Measurements from ENCODE around the gene KPNB1. TPM values are rescaled to one million over a fixed set of nuclear protein-coding genes. Genes with fewer than 3 reads are reported as not detected.

KPNB1 gene
- total and polyA plus RNA-seq, 10 of the 15 experiments (the other 5 are each of a cell fraction or from before 2014, with no cell fraction given) = 67.8 to 525 (median 246) TPM

DNA sequence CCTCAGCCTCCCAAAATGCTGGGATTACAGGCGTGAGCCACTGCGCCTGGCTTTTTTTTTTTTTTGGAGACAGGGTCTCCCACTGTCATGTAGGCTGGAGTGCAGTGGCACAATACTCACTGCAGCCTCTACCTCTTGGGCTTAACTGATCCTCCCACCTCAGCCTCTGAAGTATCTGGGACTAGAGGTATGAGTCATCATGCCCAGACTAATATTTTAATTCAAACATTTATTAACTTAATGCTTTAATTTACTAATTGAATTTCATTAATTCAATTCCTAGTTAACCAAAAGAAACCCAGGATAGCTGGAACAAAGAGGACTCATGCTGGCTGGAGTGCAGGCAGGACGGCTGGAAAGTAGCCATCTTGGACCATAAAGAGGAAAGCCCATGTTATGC, 14.0 kb upstream of the KPNB1 start (continued):
- TF ChIP-seq, protein P1, sequence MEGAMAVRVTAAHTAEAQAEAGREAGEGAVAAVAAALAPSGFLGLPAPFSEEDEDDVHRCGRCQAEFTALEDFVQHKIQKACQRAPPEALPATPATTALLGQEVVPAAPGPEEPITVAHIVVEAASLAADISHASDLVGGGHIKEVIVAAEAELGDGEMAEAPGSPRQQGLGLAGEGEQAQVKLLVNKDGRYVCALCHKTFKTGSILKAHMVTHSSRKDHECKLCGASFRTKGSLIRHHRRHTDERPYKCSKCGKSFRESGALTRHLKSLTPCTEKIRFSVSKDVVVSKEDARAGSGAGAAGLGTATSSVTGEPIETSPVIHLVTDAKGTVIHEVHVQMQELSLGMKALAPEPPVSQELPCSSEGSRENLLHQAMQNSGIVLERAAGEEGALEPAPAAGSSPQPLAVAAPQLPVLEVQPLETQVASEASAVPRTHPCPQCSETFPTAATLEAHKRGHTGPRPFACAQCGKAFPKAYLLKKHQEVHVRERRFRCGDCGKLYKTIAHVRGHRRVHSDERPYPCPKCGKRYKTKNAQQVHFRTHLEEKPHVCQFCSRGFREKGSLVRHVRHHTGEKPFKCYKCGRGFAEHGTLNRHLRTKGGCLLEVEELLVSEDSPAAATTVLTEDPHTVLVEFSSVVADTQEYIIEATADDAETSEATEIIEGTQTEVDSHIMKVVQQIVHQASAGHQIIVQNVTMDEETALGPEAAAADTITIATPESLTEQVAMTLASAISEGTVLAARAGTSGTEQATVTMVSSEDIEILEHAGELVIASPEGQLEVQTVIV (IDR thresholded peaks at IDR 0.05; ENCODE audit: borderline replicate concordance, partially characterized antibody) = no peak
- TF ChIP-seq, protein P2, sequence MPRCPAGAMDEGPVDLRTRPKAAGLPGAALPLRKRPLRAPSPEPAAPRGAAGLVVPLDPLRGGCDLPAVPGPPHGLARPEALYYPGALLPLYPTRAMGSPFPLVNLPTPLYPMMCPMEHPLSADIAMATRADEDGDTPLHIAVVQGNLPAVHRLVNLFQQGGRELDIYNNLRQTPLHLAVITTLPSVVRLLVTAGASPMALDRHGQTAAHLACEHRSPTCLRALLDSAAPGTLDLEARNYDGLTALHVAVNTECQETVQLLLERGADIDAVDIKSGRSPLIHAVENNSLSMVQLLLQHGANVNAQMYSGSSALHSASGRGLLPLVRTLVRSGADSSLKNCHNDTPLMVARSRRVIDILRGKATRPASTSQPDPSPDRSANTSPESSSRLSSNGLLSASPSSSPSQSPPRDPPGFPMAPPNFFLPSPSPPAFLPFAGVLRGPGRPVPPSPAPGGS (IDR thresholded peaks at IDR 0.05; ENCODE audit: borderline replicate concordance, insufficient read depth, low read depth, low read length, poor library complexity, severe bottlenecking) = no peak
- TF ChIP-seq, protein P3, sequence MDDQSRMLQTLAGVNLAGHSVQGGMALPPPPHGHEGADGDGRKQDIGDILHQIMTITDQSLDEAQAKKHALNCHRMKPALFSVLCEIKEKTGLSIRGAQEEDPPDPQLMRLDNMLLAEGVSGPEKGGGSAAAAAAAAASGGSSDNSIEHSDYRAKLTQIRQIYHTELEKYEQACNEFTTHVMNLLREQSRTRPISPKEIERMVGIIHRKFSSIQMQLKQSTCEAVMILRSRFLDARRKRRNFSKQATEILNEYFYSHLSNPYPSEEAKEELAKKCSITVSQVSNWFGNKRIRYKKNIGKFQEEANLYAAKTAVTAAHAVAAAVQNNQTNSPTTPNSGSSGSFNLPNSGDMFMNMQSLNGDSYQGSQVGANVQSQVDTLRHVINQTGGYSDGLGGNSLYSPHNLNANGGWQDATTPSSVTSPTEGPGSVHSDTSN (IDR thresholded peaks at IDR 0.05; ENCODE audit: insufficient replicate concordance, low read depth, low read length) = no peak

DNA sequence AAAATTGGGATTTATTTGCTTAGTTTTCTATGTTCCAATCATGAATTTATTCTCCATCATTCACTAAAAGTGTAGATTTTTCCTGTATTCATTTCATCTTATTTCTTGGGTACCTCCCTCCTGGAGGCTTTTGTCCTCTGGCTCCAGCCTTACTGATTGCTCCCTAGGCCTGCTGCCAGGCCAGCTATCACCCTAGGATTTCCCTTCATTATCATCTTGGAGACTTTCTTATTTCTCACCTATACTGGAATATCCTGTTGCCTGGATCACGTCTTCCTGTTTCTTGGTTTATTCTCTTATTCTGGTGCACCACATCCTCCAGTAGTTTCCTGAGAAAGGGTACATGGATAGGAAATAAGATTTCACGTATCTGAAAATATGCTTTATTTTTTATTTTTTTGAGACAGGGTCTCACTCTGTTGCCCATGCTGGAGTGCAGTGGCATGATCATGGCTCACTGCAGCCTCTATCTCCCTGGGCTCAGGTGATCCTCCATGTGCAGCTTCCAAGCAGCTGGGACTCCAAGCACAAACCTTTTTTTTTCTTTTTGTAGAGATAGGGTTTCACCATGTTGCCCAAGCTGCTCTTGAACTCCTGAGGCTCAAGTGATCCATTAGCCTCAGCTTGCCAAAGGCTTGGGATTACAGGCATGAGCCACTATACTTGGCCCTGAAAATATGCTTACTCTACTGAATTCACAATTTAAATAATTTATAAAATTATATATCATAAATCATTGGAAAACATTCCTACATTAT, 13.3 kb upstream of the KPNB1 start:
- DNase-seq (ENCODE audit: low read depth, low spot score) (no peak), FAIRE-seq (no peak), ATAC-seq (no peak)
- Histone ChIP-seq H3K9me3 (replicated peaks; ENCODE audit: control insufficient read depth, insufficient read depth, low read length) (no peaks in the 10 kb centered on the region), H4K20me1 (ENCODE audit: control insufficient read depth, insufficient read depth) (no peaks in the 10 kb centered on the region), H3K36me3 (ENCODE audit: control insufficient read depth in 2 of 2, insufficient read depth in 2 of 2, low read length in 1 of 2) (no peaks in the 10 kb centered on the region; a peak in 1 of 4 replicates), H3K27me3 (replicated peaks in 1 of 2; ENCODE audit: control insufficient read depth in 2 of 2, insufficient read depth in 2 of 2, low read length in 1 of 2) (no peaks in the 10 kb centered on the region), H3K4me3 (no peak overlapping the region), H3K27ac (ENCODE audit: control insufficient read depth, insufficient read depth) (no peak overlapping the region), H3K4me1 (ENCODE audit: control insufficient read depth, insufficient read depth, low read length) (peaks cover 3% of the 10 kb centered on the region; the same call in 1 of the 2 replicates), H3K9ac (ENCODE audit: control insufficient read depth, insufficient read depth, low read length) (no peak overlapping the region), H3K4me2 (ENCODE audit: control insufficient read depth, insufficient read depth) (no peak overlapping the region), H2AFZ (ENCODE audit: control insufficient read depth, low read depth, low read length) (no peak overlapping the region), H3K79me2 (ENCODE audit: control insufficient read depth, insufficient read depth, low read length) (no peaks in the 10 kb centered on the region)
- ChIA-PET RAD21 (ENCODE audit: unreplicated experiment) (no interaction called here), SMC1A (ENCODE audit: uncharacterized antibody, unreplicated experiment) (interaction anchor here (1.0 kb wide), 1 partner anchor 321 kb away, joined by 3 read pairs; no protein-coding TSS in a partner anchor), CTCF (no interaction called here), POLR2A (no interaction called here)
- intact Hi-C loops (cut with micrococcal nuclease; ENCODE audit: unreplicated experiment) = no loop called here
- BruUV-seq (replicated peaks) = no TSS peak
- in situ Hi-C loops (cut with MboI) = no loop called here
- 95% methylated on average over 2 of the region's 2 CpGs for WGBS (ENCODE audit: insufficient coverage, insufficient replicate concordance, low lambda C conversion rate, missing lambda C conversion rate)
- TF ChIP-seq FOXM1 (IDR thresholded peaks at IDR 0.05; ENCODE audit: low read depth, low read length) (no peak), SUZ12 (IDR thresholded peaks at IDR 0.05; ENCODE audit: unreplicated experiment) (no peak), MYC (IDR thresholded peaks at IDR 0.05; ENCODE audit: insufficient read depth, insufficient read length, insufficient replicate concordance, low read length, severe bottlenecking) (no peak), NRF1 (conservative IDR thresholded peaks at IDR 0.05; ENCODE audit: low read depth, low read length) (no peak)
- TF ChIP-seq, protein P4, sequence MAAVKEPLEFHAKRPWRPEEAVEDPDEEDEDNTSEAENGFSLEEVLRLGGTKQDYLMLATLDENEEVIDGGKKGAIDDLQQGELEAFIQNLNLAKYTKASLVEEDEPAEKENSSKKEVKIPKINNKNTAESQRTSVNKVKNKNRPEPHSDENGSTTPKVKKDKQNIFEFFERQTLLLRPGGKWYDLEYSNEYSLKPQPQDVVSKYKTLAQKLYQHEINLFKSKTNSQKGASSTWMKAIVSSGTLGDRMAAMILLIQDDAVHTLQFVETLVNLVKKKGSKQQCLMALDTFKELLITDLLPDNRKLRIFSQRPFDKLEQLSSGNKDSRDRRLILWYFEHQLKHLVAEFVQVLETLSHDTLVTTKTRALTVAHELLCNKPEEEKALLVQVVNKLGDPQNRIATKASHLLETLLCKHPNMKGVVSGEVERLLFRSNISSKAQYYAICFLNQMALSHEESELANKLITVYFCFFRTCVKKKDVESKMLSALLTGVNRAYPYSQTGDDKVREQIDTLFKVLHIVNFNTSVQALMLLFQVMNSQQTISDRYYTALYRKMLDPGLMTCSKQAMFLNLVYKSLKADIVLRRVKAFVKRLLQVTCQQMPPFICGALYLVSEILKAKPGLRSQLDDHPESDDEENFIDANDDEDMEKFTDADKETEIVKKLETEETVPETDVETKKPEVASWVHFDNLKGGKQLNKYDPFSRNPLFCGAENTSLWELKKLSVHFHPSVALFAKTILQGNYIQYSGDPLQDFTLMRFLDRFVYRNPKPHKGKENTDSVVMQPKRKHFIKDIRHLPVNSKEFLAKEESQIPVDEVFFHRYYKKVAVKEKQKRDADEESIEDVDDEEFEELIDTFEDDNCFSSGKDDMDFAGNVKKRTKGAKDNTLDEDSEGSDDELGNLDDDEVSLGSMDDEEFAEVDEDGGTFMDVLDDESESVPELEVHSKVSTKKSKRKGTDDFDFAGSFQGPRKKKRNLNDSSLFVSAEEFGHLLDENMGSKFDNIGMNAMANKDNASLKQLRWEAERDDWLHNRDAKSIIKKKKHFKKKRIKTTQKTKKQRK (IDR thresholded peaks at IDR 0.05; ENCODE audit: low read depth, low read length) = no peak
- TF ChIP-seq, protein P5, sequence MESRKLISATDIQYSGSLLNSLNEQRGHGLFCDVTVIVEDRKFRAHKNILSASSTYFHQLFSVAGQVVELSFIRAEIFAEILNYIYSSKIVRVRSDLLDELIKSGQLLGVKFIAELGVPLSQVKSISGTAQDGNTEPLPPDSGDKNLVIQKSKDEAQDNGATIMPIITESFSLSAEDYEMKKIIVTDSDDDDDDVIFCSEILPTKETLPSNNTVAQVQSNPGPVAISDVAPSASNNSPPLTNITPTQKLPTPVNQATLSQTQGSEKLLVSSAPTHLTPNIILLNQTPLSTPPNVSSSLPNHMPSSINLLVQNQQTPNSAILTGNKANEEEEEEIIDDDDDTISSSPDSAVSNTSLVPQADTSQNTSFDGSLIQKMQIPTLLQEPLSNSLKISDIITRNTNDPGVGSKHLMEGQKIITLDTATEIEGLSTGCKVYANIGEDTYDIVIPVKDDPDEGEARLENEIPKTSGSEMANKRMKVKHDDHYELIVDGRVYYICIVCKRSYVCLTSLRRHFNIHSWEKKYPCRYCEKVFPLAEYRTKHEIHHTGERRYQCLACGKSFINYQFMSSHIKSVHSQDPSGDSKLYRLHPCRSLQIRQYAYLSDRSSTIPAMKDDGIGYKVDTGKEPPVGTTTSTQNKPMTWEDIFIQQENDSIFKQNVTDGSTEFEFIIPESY (IDR thresholded peaks at IDR 0.05) = no peak

All from GM12878 (cell line).